CD14-positive monocyte (primary cell): Measurements from ENCODE around the gene GPR37L1. TPM values are rescaled to one million over a fixed set of nuclear protein-coding genes. Genes with fewer than 3 reads are reported as not detected.

Source experiments
- DNase-seq, 3 donors: peaks; one replicate each; pipeline ENCODE4 v3.0.0-alpha.2; 2011 to 2022
- H2AFZ ChIP-seq: 2 replicates; pipeline ENCODE4 v1.6.0; 2012; ENCODE audit warnings: mild to moderate bottlenecking, low read depth, low read length, inconsistent platforms; ENCODE audit not compliant: insufficient read depth, poor library complexity, severe bottlenecking
- H3K27ac ChIP-seq, 2 donors: 1 replicate in 1 of 2; 2 replicates in 1 of 2; pipeline ENCODE4 v1.5.1; 2012 to 2013; ENCODE audit warnings: low read length in 2 of 2, control low read depth in 1 of 2, inconsistent platforms in 1 of 2, low read depth in 1 of 2, mild to moderate bottlenecking in 1 of 2
- H3K27me3 ChIP-seq, 2 donors: one replicate each; pipeline versions ENCODE4 v1.6.0 to v1.6.1; 2011 to 2013; ENCODE audit warnings: low read length in 2 of 2; ENCODE audit not compliant: control insufficient read depth in 2 of 2, insufficient read depth in 2 of 2
- H3K36me3 ChIP-seq, 2 donors: replicated peaks in 1 of 2; 1 replicate in 1 of 2; 2 replicates in 1 of 2; pipeline versions ENCODE4 v1.5.1 to v1.6.1; 2012 to 2013; ENCODE audit warnings: low read length in 2 of 2, control low read depth in 1 of 2, inconsistent platforms in 1 of 2, mild to moderate bottlenecking in 1 of 2; ENCODE audit not compliant: insufficient read depth in 2 of 2, control insufficient read depth in 1 of 2
- H3K4me1 ChIP-seq, 2 donors: 1 replicate in 1 of 2; 2 replicates in 1 of 2; pipeline versions ENCODE4 v1.5.1 to v1.6.1; 2012 to 2013; ENCODE audit warnings: low read length in 2 of 2, control low read depth in 1 of 2, inconsistent platforms in 1 of 2, mild to moderate bottlenecking in 1 of 2, moderate library complexity in 1 of 2; ENCODE audit not compliant: insufficient read depth in 2 of 2, control insufficient read depth in 1 of 2
- H3K4me2 ChIP-seq: replicated peaks from 2 replicates; pipeline ENCODE3; 2012; ENCODE audit warnings: low read length, moderate library complexity, mild to moderate bottlenecking; ENCODE audit not compliant: poor library complexity, severe bottlenecking; ENCODE audit errors: extremely low read depth
- H3K4me3 ChIP-seq, 3 experiments: fragments of 200-600 bp in 1 of 3; sonication (generic) in 1 of 3; replicated peaks in 1 of 3; 1 replicate in 2 of 3; 2 replicates in 1 of 3; pipeline ENCODE4 v1.5.1; 2011 to 2013; ENCODE audit warnings: low read length in 3 of 3, mild to moderate bottlenecking in 3 of 3, control low read depth in 2 of 3, low read depth in 2 of 3, inconsistent platforms in 1 of 3, moderate library complexity in 1 of 3
- H3K79me2 ChIP-seq: 2 replicates; pipeline ENCODE4 v1.6.0; 2012; ENCODE audit warnings: mild to moderate bottlenecking, control low read depth, inconsistent platforms, low read length, moderate library complexity; ENCODE audit not compliant: insufficient read depth
- H3K9ac ChIP-seq: 2 replicates; pipeline ENCODE4 v1.6.0; 2017; ENCODE audit warnings: low read length, mild to moderate bottlenecking; ENCODE audit not compliant: insufficient read depth, poor library complexity, severe bottlenecking
- H3K9me3 ChIP-seq, 2 donors: replicated peaks in 1 of 2; 1 replicate in 1 of 2; 2 replicates in 1 of 2; pipeline versions ENCODE4 v1.5.1 to v1.6.1; 2012 to 2013; ENCODE audit warnings: low read length in 2 of 2, control low read depth in 1 of 2; ENCODE audit not compliant: control insufficient read depth in 1 of 2, insufficient read depth in 1 of 2
- H4K20me1 ChIP-seq: 2 replicates; pipeline ENCODE4 v1.6.0; 2012; ENCODE audit warnings: mild to moderate bottlenecking, low read length, control low read depth, moderate library complexity; ENCODE audit not compliant: insufficient read depth
- H3K27ac Mint-ChIP-seq, 7 donors: one replicate each; pipeline ENCODE4 v1.8.0; 2020; ENCODE audit warnings: mild to moderate bottlenecking in 7 of 7, mixed read lengths in 7 of 7, moderate library complexity in 6 of 7, inconsistent platforms in 2 of 7
- H3K27me3 Mint-ChIP-seq, 3 donors: one replicate each; pipeline ENCODE4 v1.8.0; 2021 to 2022; ENCODE audit warnings: low read depth in 3 of 3, mild to moderate bottlenecking in 3 of 3, mixed read lengths in 3 of 3, moderate library complexity in 3 of 3, inconsistent platforms in 1 of 3
- H3K36me3 Mint-ChIP-seq, 2 donors: one replicate each; pipeline ENCODE4 v1.8.0; 2020; ENCODE audit warnings: mixed read lengths in 2 of 2, inconsistent platforms in 1 of 2, mild to moderate bottlenecking in 1 of 2
- H3K4me1 Mint-ChIP-seq: one replicate; pipeline ENCODE4 v1.8.0; 2020; ENCODE audit warnings: mild to moderate bottlenecking, mixed read lengths
- H3K4me3 Mint-ChIP-seq, 2 donors: one replicate each; pipeline ENCODE4 v1.8.0; 2020; ENCODE audit warnings: mild to moderate bottlenecking in 2 of 2, mixed read lengths in 2 of 2, moderate library complexity in 1 of 2
- H3K9me3 Mint-ChIP-seq, 7 donors: one replicate each; pipeline ENCODE4 v1.8.0; 2020 to 2022; ENCODE audit warnings: mixed read lengths in 7 of 7, mild to moderate bottlenecking in 6 of 7, moderate library complexity in 6 of 7, inconsistent platforms in 2 of 7
- WGBS: methylation state at CpG from one replicate; pipeline ENCODE4 v1.1.5; 2013; ENCODE audit warnings: missing lambda C conversion rate; ENCODE audit not compliant: insufficient coverage; 5-methylcytosine and 5-hydroxymethylcytosine counted together
- intact Hi-C, 2 donors: fragments of 100-400 bp; cut with micrococcal nuclease; formaldehyde crosslinking; loops; one replicate each; pipeline versions ENCODE4 v1.15.0 to v1.15.1; 2023
- polyA plus RNA-seq, 3 donors: library from polyadenylated mRNA; depleted of rRNA in 1 of 3; unstranded in 2 of 3; stranded (reverse) in 1 of 3; fragments of 300-500 nt in 2 of 3; fragments of >200 nt in 1 of 3; fragmentation: Illumina TruSeq in 2 of 3; gene quantifications; 1 replicate in 2 of 3; 2 replicates in 1 of 3; pipeline ENCODE4 v1.2.3, GENCODE V29; 2012 to 2021
- TF ChIP-seq, protein P1 (sequence below): fragments of 200-600 bp; IDR thresholded peaks from one replicate; pipeline ENCODE4 v1.8.0; 2022; ENCODE audit warnings: antibody characterized with exemption, mild to moderate bottlenecking

GPR37L1 gene
- polyA plus RNA-seq, 3 donors: 0.06 to 0.13 TPM; not detected in 1

DNA sequence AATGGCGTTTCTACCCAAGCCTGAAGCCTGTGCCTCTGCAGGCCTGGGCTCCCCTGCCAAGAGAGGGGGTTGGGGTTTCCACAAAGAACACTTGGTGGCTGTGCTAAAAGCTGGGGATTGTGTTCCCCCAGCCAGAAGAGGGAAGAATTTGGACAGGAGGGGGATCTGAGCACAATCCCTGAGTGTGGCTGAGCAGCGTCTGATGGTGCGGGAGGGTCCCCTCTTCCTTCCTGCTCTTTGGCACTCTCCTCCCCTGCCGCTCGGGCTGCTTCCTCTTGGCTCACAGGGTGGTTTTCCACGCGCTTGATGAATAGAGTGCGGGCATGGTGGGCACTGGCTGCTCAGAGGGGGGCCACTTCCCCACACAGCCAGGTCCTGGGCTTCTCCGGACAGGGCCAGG is 3.7 kb downstream of the GPR37L1 start:
- Mint-ChIP-seq H3K4me3 (no peak overlapping the region), H3K4me1 (peaks cover 14% of the 10 kb centered on the region), H3K27ac (no peak overlapping the region), H3K27me3 (peaks cover 3 to 7% (median 4%) of the 10 kb centered on the region in 3 donors), H3K9me3 (peaks cover 0 to 2% (median 0%) of the 10 kb centered on the region in 7 donors), H3K36me3 (peaks cover 0 to 1% of the 10 kb centered on the region in 2 donors)
- Histone ChIP-seq H3K9me3 (no peaks in the 10 kb centered on the region), H3K27me3 (no peaks in the 10 kb centered on the region), H3K79me2 (no peaks in the 10 kb centered on the region), H3K4me3 (no peak overlapping the region), H3K9ac (no peak overlapping the region), H3K36me3 (no peaks in the 10 kb centered on the region), H2AFZ (no peak overlapping the region), H4K20me1 (peaks cover 12% of the 10 kb centered on the region), H3K27ac (no peak overlapping the region), H3K4me1 (peaks cover 5 to 7% of the 10 kb centered on the region in 2 donors), H3K4me2 (no peak overlapping the region)
- 0% methylated on average over 2 of the region's 9 CpGs for WGBS
- TF ChIP-seq, protein P1, sequence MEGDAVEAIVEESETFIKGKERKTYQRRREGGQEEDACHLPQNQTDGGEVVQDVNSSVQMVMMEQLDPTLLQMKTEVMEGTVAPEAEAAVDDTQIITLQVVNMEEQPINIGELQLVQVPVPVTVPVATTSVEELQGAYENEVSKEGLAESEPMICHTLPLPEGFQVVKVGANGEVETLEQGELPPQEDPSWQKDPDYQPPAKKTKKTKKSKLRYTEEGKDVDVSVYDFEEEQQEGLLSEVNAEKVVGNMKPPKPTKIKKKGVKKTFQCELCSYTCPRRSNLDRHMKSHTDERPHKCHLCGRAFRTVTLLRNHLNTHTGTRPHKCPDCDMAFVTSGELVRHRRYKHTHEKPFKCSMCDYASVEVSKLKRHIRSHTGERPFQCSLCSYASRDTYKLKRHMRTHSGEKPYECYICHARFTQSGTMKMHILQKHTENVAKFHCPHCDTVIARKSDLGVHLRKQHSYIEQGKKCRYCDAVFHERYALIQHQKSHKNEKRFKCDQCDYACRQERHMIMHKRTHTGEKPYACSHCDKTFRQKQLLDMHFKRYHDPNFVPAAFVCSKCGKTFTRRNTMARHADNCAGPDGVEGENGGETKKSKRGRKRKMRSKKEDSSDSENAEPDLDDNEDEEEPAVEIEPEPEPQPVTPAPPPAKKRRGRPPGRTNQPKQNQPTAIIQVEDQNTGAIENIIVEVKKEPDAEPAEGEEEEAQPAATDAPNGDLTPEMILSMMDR: no peak
- no peak for DNase-seq
- intact Hi-C loops: loop anchor here in 1 of 2 donors (10.0 kb wide), 1 partner anchor 122 kb away; no protein-coding TSS in a partner anchor

DNA sequence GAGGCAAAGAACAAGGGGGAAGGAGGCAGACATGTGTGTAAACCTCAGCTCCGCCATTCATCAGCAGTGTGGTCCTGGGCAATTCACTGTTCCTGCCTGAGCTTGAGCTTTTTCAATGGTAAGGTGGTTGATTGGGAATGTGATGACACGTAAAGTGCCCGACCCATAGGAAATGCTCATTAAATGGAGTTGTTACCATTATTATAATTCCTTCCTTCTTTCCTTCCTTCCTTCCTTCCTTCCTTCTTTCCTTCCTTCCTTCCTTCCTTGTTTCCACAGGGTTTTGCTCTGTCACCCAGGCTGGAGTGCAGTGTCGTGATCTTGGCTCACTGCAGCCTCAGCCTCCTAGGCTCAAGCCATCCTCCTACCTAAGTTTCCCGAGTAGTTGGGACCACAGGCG is 4.3 kb downstream of the GPR37L1 start:
- no CpG with 5 or more reads among the region's 6 CpGs for WGBS
- TF ChIP-seq, protein P1: no peak
- Mint-ChIP-seq H3K4me3 (no peak overlapping the region), H3K36me3 (peaks cover 2 to 8% of the 10 kb centered on the region in 2 donors), H3K27me3 (peaks cover 3 to 7% (median 4%) of the 10 kb centered on the region in 3 donors), H3K9me3 (peaks cover 0 to 2% (median 0%) of the 10 kb centered on the region in 7 donors), H3K27ac (peak overlapping the region in 1 of 7 donors; percentile 47), H3K4me1 (peaks cover 14% of the 10 kb centered on the region)
- Histone ChIP-seq H2AFZ (no peak overlapping the region), H3K4me1 (peaks cover 5 to 7% of the 10 kb centered on the region in 2 donors), H3K79me2 (no peaks in the 10 kb centered on the region), H3K4me3 (no peak overlapping the region), H3K27ac (no peak overlapping the region), H3K4me2 (no peak overlapping the region), H3K36me3 (peaks cover 3 to 6% of the 10 kb centered on the region in 2 donors), H4K20me1 (peaks cover 18% of the 10 kb centered on the region), H3K9ac (no peak overlapping the region), H3K27me3 (no peaks in the 10 kb centered on the region), H3K9me3 (no peaks in the 10 kb centered on the region)
- intact Hi-C loops: loop anchor here in 1 of 2 donors (10.0 kb wide), 1 partner anchor 122 kb away; no protein-coding TSS in a partner anchor
- DNase-seq: no peak
